ENCODE results near the gene C9orf85.

C9orf85 gene

GRCh38 chr9:71884005-71884404 lies 27.4 kb upstream of the C9orf85 start:
- TF ChIP-seq CTCF (conservative IDR thresholded peaks at IDR 0.05): no peak
- no peak overlapping the region for H3K27ac ChIP-seq

GRCh38 chr9:71885467-71885866 lies 26.0 kb upstream of the C9orf85 start:
- TF ChIP-seq CTCF (conservative IDR thresholded peaks at IDR 0.05): no peak
- no peak overlapping the region for H3K27ac ChIP-seq

- H3K27ac ChIP-seq: no peak overlapping the region
- no peak for TF ChIP-seq CTCF (conservative IDR thresholded peaks at IDR 0.05)
Measured at GRCh38 chr9:71886015-71886414, 25.4 kb upstream of the C9orf85 start.

GRCh38 chr9:71886541-71886940 lies 24.9 kb upstream of the C9orf85 start:
- no peak overlapping the region for H3K27ac ChIP-seq
- no peak for TF ChIP-seq CTCF (conservative IDR thresholded peaks at IDR 0.05)

GRCh38 chr9:71887362-71887761 lies 24.1 kb upstream of the C9orf85 start:
- TF ChIP-seq CTCF (conservative IDR thresholded peaks at IDR 0.05): no peak
- H3K27ac ChIP-seq: no peak overlapping the region

- no peak overlapping the region for H3K27ac ChIP-seq
- TF ChIP-seq CTCF (conservative IDR thresholded peaks at IDR 0.05): no peak
Measured at GRCh38 chr9:71890042-71890679, 21.3 kb upstream of the C9orf85 start.

GRCh38 chr9:71891557-71892189 lies 19.8 kb upstream of the C9orf85 start:
- no peak overlapping the region for H3K27ac ChIP-seq
- no peak for TF ChIP-seq CTCF (conservative IDR thresholded peaks at IDR 0.05)

All from VCaP (cell line).